HG03135 (cell line): ENCODE measurements around the gene KLHL13.

Experiments
- ATAC-seq: cut with Tn5 transposase; IDR thresholded peaks from one replicate; pipeline ENCODE4 v1.9.1; 2021; ENCODE audit warnings: mild to moderate bottlenecking, moderate library complexity; ENCODE audit not compliant: unreplicated experiment

Gene KLHL13

GRCh38 chrX:117892469-117892868 lies 224.1 kb downstream of the KLHL13 start:
- no peak for ATAC-seq

GRCh38 chrX:117871796-117872195 lies 244.8 kb downstream of the KLHL13 start:
- ATAC-seq, result no peak

- no peak for ATAC-seq
These were observed 256.1 kb downstream of the KLHL13 start for GRCh38 chrX:117860517-117860916.

- ATAC-seq, result no peak
These were observed 261.8 kb downstream of the KLHL13 start for GRCh38 chrX:117854806-117855205.

GRCh38 chrX:117851025-117851424 lies 265.6 kb downstream of the KLHL13 start:
- no peak for ATAC-seq
